ENCODE data around the gene FLT4. TPM values are rescaled to one million over a fixed set of nuclear protein-coding genes. Genes with fewer than 3 reads are reported as not detected.

The FLT4 gene
- total and polyA plus RNA-seq, 5 experiments from 2014 or later: 0.93 to 44.5 (median 2.8) TPM

DNA sequence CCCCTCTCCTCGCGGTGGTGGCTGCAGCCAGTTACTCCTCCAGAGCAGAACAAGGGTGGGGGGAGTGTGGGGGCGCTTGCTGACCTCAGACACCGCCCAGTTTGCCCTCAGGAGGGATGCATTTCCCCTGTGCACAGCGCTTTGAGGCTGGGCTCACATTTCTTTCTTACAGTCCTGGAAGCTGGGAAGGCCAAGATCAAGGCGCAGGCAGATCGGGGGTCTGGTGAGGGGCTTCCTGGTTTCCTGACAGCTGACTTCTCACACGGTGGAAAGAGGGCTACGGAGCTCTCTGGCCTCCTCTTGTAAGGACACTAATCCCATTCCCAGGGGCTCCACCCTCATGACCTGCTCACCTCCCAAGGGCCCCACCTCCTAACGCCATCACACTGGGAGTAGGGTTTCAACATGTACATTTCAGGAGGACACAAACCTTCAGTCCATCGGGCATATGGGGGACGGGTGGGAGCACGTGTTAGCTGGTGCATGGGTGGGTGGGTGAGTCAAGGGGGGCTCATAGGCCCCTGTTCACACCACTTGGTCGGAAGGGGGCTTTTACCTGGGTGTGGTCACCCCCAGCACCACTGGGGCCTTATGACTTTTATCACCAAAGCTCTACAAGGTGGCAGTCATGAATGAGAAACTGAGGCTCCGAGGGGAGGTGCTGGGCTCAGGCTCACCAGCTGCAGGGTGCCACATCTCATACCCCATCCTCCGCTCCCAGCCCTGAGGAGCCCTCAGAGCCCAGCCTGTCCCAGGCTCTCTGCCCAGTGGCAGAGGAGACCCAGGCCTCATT lies 50.4 kb downstream of the FLT4 start:
- H3K36me3 Mint-ChIP-seq: no peaks in the 10 kb centered on the region
- no peak for ATAC-seq
- POLR2A ChIA-PET: interaction anchor here (0.6 to 1.7 kb wide), 5 partner anchors 9 to 74 kb away, joined by 3 to 6 read pairs (median 3); no protein-coding TSS in a partner anchor
- H3K9me3 Mint-ChIP-seq: no peaks in the 10 kb centered on the region
- no peaks in the 10 kb centered on the region for H3K4me1 Mint-ChIP-seq
- no peak overlapping the region for H3K27ac Mint-ChIP-seq
- peaks cover 0 to 4% (median 0%) of the 10 kb centered on the region in 5 donors for H3K27me3 Mint-ChIP-seq
- no peak for DNase-seq
- no peak overlapping the region for H3K4me3 Mint-ChIP-seq

- POLR2A ChIA-PET: interaction anchor here (0.6 to 1.7 kb wide), 4 partner anchors 8 to 73 kb away, joined by 3 to 6 read pairs (median 4); no protein-coding TSS in a partner anchor
- ATAC-seq: no peak
- DNase-seq: no peak
- Mint-ChIP-seq H3K27me3 (peaks cover 0 to 6% (median 4%) of the 10 kb centered on the region in 5 donors), H3K4me1 (no peaks in the 10 kb centered on the region), H3K27ac (no peak overlapping the region), H3K9me3 (no peaks in the 10 kb centered on the region), H3K4me3 (no peak overlapping the region), H3K36me3 (no peaks in the 10 kb centered on the region)
Observed at GRCh38 chr5:180598316-180598701, 51.1 kb downstream of the FLT4 start.

- no peak for DNase-seq
- POLR2A ChIA-PET: interaction anchor here (0.8 kb wide), 1 partner anchor 58 kb away, joined by 4 read pairs; no protein-coding TSS in a partner anchor
- Mint-ChIP-seq H3K36me3 (peaks cover 0 to 5% (median 0%) of the 10 kb centered on the region in 3 donors), H3K4me1 (peaks cover 4 to 6% (median 5%) of the 10 kb centered on the region in 4 donors), H3K9me3 (no peaks in the 10 kb centered on the region), H3K27ac (no peak overlapping the region), H3K27me3 (peaks cover 10 to 20% (median 13%) of the 10 kb centered on the region in 5 donors), H3K4me3 (no peak overlapping the region)
- no peak for ATAC-seq
Observed at GRCh38 chr5:180596668-180597231, 52.6 kb downstream of the FLT4 start.

GRCh38 chr5:180596115-180596667 lies 53.2 kb downstream of the FLT4 start:
- H3K4me1 Mint-ChIP-seq: peaks cover 4 to 6% (median 5%) of the 10 kb centered on the region in 4 donors
- ATAC-seq: no peak
- peaks cover 10 to 20% (median 13%) of the 10 kb centered on the region in 5 donors for H3K27me3 Mint-ChIP-seq
- POLR2A ChIA-PET: interaction anchor here (0.8 kb wide), 1 partner anchor 58 kb away, joined by 4 read pairs; no protein-coding TSS in a partner anchor
- no peak for DNase-seq
- H3K27ac Mint-ChIP-seq: peak overlapping the region in 1 of 10 donors; percentile 60
- no peaks in the 10 kb centered on the region for H3K9me3 Mint-ChIP-seq
- peaks cover 0 to 5% (median 0%) of the 10 kb centered on the region in 3 donors for H3K36me3 Mint-ChIP-seq
- H3K4me3 Mint-ChIP-seq: no peak overlapping the region

- H3K36me3 Mint-ChIP-seq: peaks cover 0 to 5% (median 0%) of the 10 kb centered on the region in 3 donors
- DNase-seq: no peak
- ATAC-seq: no peak
- POLR2A ChIA-PET: no interaction called here
- no peak overlapping the region for H3K4me3 Mint-ChIP-seq
- H3K27me3 Mint-ChIP-seq: peaks cover 10 to 20% (median 13%) of the 10 kb centered on the region in 5 donors
- H3K4me1 Mint-ChIP-seq: peaks cover 4 to 6% (median 5%) of the 10 kb centered on the region in 4 donors
- H3K27ac Mint-ChIP-seq: peak overlapping the region in 1 of 10 donors; percentile 60
- H3K9me3 Mint-ChIP-seq: no peaks in the 10 kb centered on the region
Observed at GRCh38 chr5:180595381-180596114, 53.9 kb downstream of the FLT4 start.

- POLR2A ChIA-PET: interaction anchor here (0.8 to 1.0 kb wide), 2 partner anchors 12 to 33 kb away, joined by 3 to 5 read pairs; no protein-coding TSS in a partner anchor
- DNase-seq (no peak), ATAC-seq (no peak)
- Mint-ChIP-seq H3K4me1 (peaks cover 4 to 6% (median 5%) of the 10 kb centered on the region in 4 donors), H3K4me3 (no peak overlapping the region), H3K27ac (peak overlapping the region in 1 of 10 donors; percentile 6), H3K36me3 (peaks cover 0 to 5% (median 0%) of the 10 kb centered on the region in 3 donors), H3K9me3 (no peaks in the 10 kb centered on the region), H3K27me3 (peaks cover 10 to 20% (median 13%) of the 10 kb centered on the region in 5 donors)
Observed at GRCh38 chr5:180595046-180595379, 54.4 kb downstream of the FLT4 start.

- H3K27me3 Mint-ChIP-seq: peaks cover 10 to 25% (median 16%) of the 10 kb centered on the region in 5 donors
- peak overlapping the region in 1 of 10 donors; percentile 6 for H3K4me3 Mint-ChIP-seq
- peaks cover 0 to 5% (median 0%) of the 10 kb centered on the region in 3 donors for H3K36me3 Mint-ChIP-seq
- DNase-seq (no peak), ATAC-seq (no peak)
- peaks cover 4 to 10% (median 7%) of the 10 kb centered on the region in 4 donors for H3K4me1 Mint-ChIP-seq
- POLR2A ChIA-PET: interaction anchor here (0.8 to 1.0 kb wide), 2 partner anchors 12 to 32 kb away, joined by 3 to 5 read pairs; no protein-coding TSS in a partner anchor
- no peaks in the 10 kb centered on the region for H3K9me3 Mint-ChIP-seq
- peak overlapping the region in 1 of 10 donors; percentile 63 for H3K27ac Mint-ChIP-seq
Observed at GRCh38 chr5:180594311-180595045, 54.9 kb downstream of the FLT4 start.

- DNase-seq (no peak), ATAC-seq (no peak)
- peaks cover 10 to 34% (median 18%) of the 10 kb centered on the region in 5 donors for H3K27me3 Mint-ChIP-seq
- H3K27ac Mint-ChIP-seq: peak overlapping the region in 2 of 10 donors; percentile 11 to 63
- H3K4me1 Mint-ChIP-seq: peaks cover 4 to 10% (median 7%) of the 10 kb centered on the region in 4 donors
- POLR2A ChIA-PET: interaction anchor here (1.0 to 3.9 kb wide), 3 partner anchors 10 to 55 kb away, joined by 5 to 22 read pairs (median 5); no protein-coding TSS in a partner anchor
- H3K9me3 Mint-ChIP-seq: no peaks in the 10 kb centered on the region
- H3K4me3 Mint-ChIP-seq: peak overlapping the region in 3 of 10 donors; percentile 1 to 38 (median 7)
- H3K36me3 Mint-ChIP-seq: peaks cover 0 to 5% (median 0%) of the 10 kb centered on the region in 3 donors
Observed at GRCh38 chr5:180593446-180594206, 55.8 kb downstream of the FLT4 start.

DNA sequence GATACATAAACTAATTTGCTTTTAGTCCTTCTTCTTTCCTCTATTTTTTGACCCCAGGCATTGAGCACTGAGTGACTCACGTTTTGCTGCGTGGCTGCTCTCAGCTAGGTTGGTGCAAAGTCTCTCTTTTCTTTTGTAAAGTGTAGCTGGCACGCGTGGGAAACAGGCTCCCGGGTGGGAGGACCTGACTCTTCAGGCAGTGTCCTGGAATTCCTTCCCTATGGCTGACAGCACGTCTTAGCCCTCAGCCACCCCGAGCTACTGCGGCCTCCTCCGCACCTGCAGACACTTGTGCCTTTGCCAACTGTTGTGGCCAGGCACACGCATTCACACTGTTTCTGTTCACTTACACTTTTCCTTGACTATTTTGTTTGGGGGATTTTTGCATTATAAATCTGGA lies 57.2 kb downstream of the FLT4 start:
- Mint-ChIP-seq H3K9me3 (no peaks in the 10 kb centered on the region), H3K27ac (peak overlapping the region in 2 of 10 donors; percentile 47 to 87), H3K27me3 (peaks cover 10 to 42% (median 18%) of the 10 kb centered on the region in 5 donors), H3K4me1 (peaks cover 4 to 10% (median 7%) of the 10 kb centered on the region in 4 donors), H3K36me3 (peaks cover 0 to 5% (median 0%) of the 10 kb centered on the region in 3 donors), H3K4me3 (peak overlapping the region in 9 of 10 donors; percentile 52 to 82 (median 69))
- POLR2A ChIA-PET: interaction anchor here (1.5 to 6.2 kb wide), 5 partner anchors 12 to 54 kb away, joined by 5 to 95 read pairs (median 35); no protein-coding TSS in a partner anchor
- DNase-seq (no peak), ATAC-seq (no peak)

GRCh38 chr5:180591311-180591887 lies 58.0 kb downstream of the FLT4 start, which contains the start of gene SCGB3A1:
Gene SCGB3A1 (minus strand): TSS chr5:180591499. CDS start chr5:180591462, 37 bp downstream.
- DNase-seq (no peak), ATAC-seq (peak in 1 of 2 donors; percentile 35)
- Mint-ChIP-seq H3K4me1 (peaks cover 4 to 10% (median 7%) of the 10 kb centered on the region in 4 donors), H3K27ac (peak within 1 kb of the TSS in 2 of 10 donors; percentile 47 to 87), H3K36me3 (peaks cover 0 to 5% (median 0%) of the 10 kb centered on the region in 3 donors), H3K9me3 (peaks cover 0 to under 1% (median 0%) of the 10 kb centered on the region in 9 donors), H3K27me3 (peaks cover 10 to 42% (median 22%) of the 10 kb centered on the region in 5 donors), H3K4me3 (peak within 1 kb of the TSS in 9 of 10 donors; percentile 52 to 82 (median 69))
- POLR2A ChIA-PET: interaction anchor here (1.1 to 6.2 kb wide), 9 partner anchors 10 to 239 kb away, joined by 3 to 95 read pairs (median 9); partner anchors contain the start of gene CNOT6
